GM19397 (cell line): ENCODE data around the gene PIM3.

Experiments
- ATAC-seq: cut with Tn5 transposase; IDR thresholded peaks from one replicate; pipeline ENCODE4 v1.9.1; 2021; ENCODE audit warnings: mild to moderate bottlenecking, moderate library complexity; ENCODE audit not compliant: unreplicated experiment

The PIM3 gene

GRCh38 chr22:49999946-50000586, 39.5 kb downstream of the PIM3 start:
- ATAC-seq, result no peak

GRCh38 chr22:50000587-50001387, 40.2 kb downstream of the PIM3 start:
- ATAC-seq, result no peak

GRCh38 chr22:50001388-50002231, 41.0 kb downstream of the PIM3 start:
- no peak for ATAC-seq

GRCh38 chr22:50002791-50003190, 42.2 kb downstream of the PIM3 start:
- no peak for ATAC-seq

- ATAC-seq, result no peak
Measured at GRCh38 chr22:50004918-50005317, 44.3 kb downstream of the PIM3 start.

GRCh38 chr22:50007057-50007511, 46.5 kb downstream of the PIM3 start:
- ATAC-seq, result no peak

- ATAC-seq, result no peak
Measured at GRCh38 chr22:50008151-50009040, 47.8 kb downstream of the PIM3 start.

- ATAC-seq, result no peak
Measured at GRCh38 chr22:50009251-50009650, 48.7 kb downstream of the PIM3 start.

GRCh38 chr22:50009765-50010675, 49.4 kb downstream of the PIM3 start:
- no peak for ATAC-seq

- no peak for ATAC-seq
Measured at GRCh38 chr22:50010676-50011446, 50.3 kb downstream of the PIM3 start.

GRCh38 chr22:50011447-50012210, 51.1 kb downstream of the PIM3 start:
- ATAC-seq, result no peak

- ATAC-seq, result no peak
Measured at GRCh38 chr22:50012211-50013181, 51.9 kb downstream of the PIM3 start, which contains the start of gene IL17REL. Gene IL17REL (minus strand): TSS chr22:50012765. CDS start chr22:50012646, 119 bp downstream.
